SIG-M5 treated with dmso at 0.1 percent for 504 hours (cell line): Measurements from ENCODE around the gene PPFIBP1.
"Not testable (repeated sequence)": the region's sequence is repeated elsewhere in the genome, so short reads cannot be mapped to it uniquely, and the experiment has no call there.

ENCODE experiments used
- DNase-seq: peaks from one replicate; lab custom pipeline; 2025; ENCODE audit not compliant: unreplicated experiment; lab: John Stamatoyannopoulos, UW

The PPFIBP1 gene

GRCh38 chr12:27564612-27565213 is 40.7 kb downstream of the PPFIBP1 start:
- DNase-seq, result no peak

- DNase-seq, result no peak
Observed at GRCh38 chr12:27566159-27566558, 42.2 kb downstream of the PPFIBP1 start.

GRCh38 chr12:27566626-27567025 is 42.6 kb downstream of the PPFIBP1 start:
- DNase-seq, result no peak

- no peak for DNase-seq
Observed at GRCh38 chr12:27571463-27571862, 47.5 kb downstream of the PPFIBP1 start.

GRCh38 chr12:27572486-27573255 is 48.7 kb downstream of the PPFIBP1 start:
- no peak for DNase-seq

GRCh38 chr12:27573972-27574371 is 50.0 kb downstream of the PPFIBP1 start:
- no peak for DNase-seq

GRCh38 chr12:27575090-27575761 is 51.2 kb downstream of the PPFIBP1 start:
- no peak for DNase-seq

GRCh38 chr12:27575762-27576118 is 51.7 kb downstream of the PPFIBP1 start:
- DNase-seq, result no peak

GRCh38 chr12:27576667-27577347 is 52.8 kb downstream of the PPFIBP1 start:
- no peak for DNase-seq

GRCh38 chr12:27577688-27578087 is 53.7 kb downstream of the PPFIBP1 start:
- no peak for DNase-seq

GRCh38 chr12:27578689-27579372 is 54.8 kb downstream of the PPFIBP1 start:
- no peak for DNase-seq

- no peak for DNase-seq
Observed at GRCh38 chr12:27580561-27581330, 56.7 kb downstream of the PPFIBP1 start.

- DNase-seq, result not testable (repeated sequence)
Observed at GRCh38 chr12:27581331-27581671, 57.3 kb downstream of the PPFIBP1 start.

GRCh38 chr12:27581833-27582232 is 57.8 kb downstream of the PPFIBP1 start:
- not testable (repeated sequence) for DNase-seq

GRCh38 chr12:27582445-27582844 is 58.4 kb downstream of the PPFIBP1 start:
- DNase-seq, result not testable (repeated sequence)

- DNase-seq, result no peak
Observed at GRCh38 chr12:27583057-27583797, 59.2 kb downstream of the PPFIBP1 start.

GRCh38 chr12:27583981-27584380 is 60.0 kb downstream of the PPFIBP1 start:
- DNase-seq, result no peak

GRCh38 chr12:27585739-27586265 is 61.8 kb downstream of the PPFIBP1 start:
- peak; percentile 19 for DNase-seq

GRCh38 chr12:27588075-27588730 is 64.2 kb downstream of the PPFIBP1 start:
- not testable (repeated sequence) for DNase-seq
